ENCODE data around the gene PASK. TPM values are rescaled to one million over a fixed set of nuclear protein-coding genes. Genes with fewer than 3 reads are reported as not detected.

The PASK gene
- total RNA-seq, 1 experiment from 2014 or later = 51.6 TPM

GRCh38 chr2:241080405-241081189, 68.7 kb downstream of the PASK start:
- ATAC-seq (no peak), DNase-seq (ENCODE audit: low read depth, low spot score) (no peak)
- CTCF ChIA-PET = interaction anchor here (0.6 kb wide), 1 partner anchor 71 kb away, joined by 3 read pairs; no protein-coding TSS in a partner anchor
- BruUV-seq (replicated peaks) = no TSS peak
- H3K27me3 ChIP-seq (ENCODE audit: control insufficient read depth, insufficient read depth, low read length) = no peaks in the 10 kb centered on the region
- intact Hi-C loops (cut with micrococcal nuclease; ENCODE audit: unreplicated experiment) = no loop called here
- POLR2A ChIA-PET = no interaction called here
- H3K4me3 ChIP-seq (ENCODE audit: low read depth in 2 of 2, low read length in 2 of 2) = no peak overlapping the region
- H3K27ac ChIP-seq (ENCODE audit: low read length) = no peak overlapping the region
- no peaks in the 10 kb centered on the region for H3K4me1 ChIP-seq (ENCODE audit: control insufficient read depth, insufficient read depth, low read length)
- TF ChIP-seq TCF7L2 (IDR thresholded peaks at IDR 0.05; ENCODE audit: low read depth, low read length) (no peak), SIN3A (IDR thresholded peaks at IDR 0.05; ENCODE audit: borderline replicate concordance, insufficient read depth, low read depth, low read length) (no peak), REST (IDR thresholded peaks at IDR 0.05; ENCODE audit: insufficient read depth in 1 of 2, low read depth in 2 of 2, low read length in 1 of 2) (no peak), POLR2AphosphoS5 (IDR thresholded peaks at IDR 0.05; ENCODE audit: low read depth, low read length) (no peak), CTCF (IDR thresholded peaks at IDR 0.05) (no peak)
- H3K9me3 ChIP-seq (ENCODE audit: control insufficient read depth, insufficient read depth, low read depth, low read length) = no peaks in the 10 kb centered on the region
- in situ Hi-C loops (cut with HindIII; ENCODE audit: low pct_unique_long_range_greater_than_20kb, low sequenced_read_pairs) = no loop called here
- H3K36me3 ChIP-seq (ENCODE audit: control insufficient read depth, insufficient read depth, low read length) = no peaks in the 10 kb centered on the region

- no peak for TF ChIP-seq REST (IDR thresholded peaks at IDR 0.05; ENCODE audit: insufficient read depth in 1 of 2, low read depth in 2 of 2, low read length in 1 of 2)
- no peak for TF ChIP-seq TCF7L2 (IDR thresholded peaks at IDR 0.05; ENCODE audit: low read depth, low read length)
- no peak for TF ChIP-seq SIN3A (IDR thresholded peaks at IDR 0.05; ENCODE audit: borderline replicate concordance, insufficient read depth, low read depth, low read length)
- TF ChIP-seq CTCF (IDR thresholded peaks at IDR 0.05) = no peak
- TF ChIP-seq POLR2AphosphoS5 (IDR thresholded peaks at IDR 0.05; ENCODE audit: low read depth, low read length) = no peak
- Histone ChIP-seq H3K27ac (ENCODE audit: low read length) (no peak overlapping the region), H3K36me3 (ENCODE audit: control insufficient read depth, insufficient read depth, low read length) (no peaks in the 10 kb centered on the region), H3K4me1 (ENCODE audit: control insufficient read depth, insufficient read depth, low read length) (no peaks in the 10 kb centered on the region), H3K9me3 (ENCODE audit: control insufficient read depth, insufficient read depth, low read depth, low read length) (no peaks in the 10 kb centered on the region), H3K27me3 (ENCODE audit: control insufficient read depth, insufficient read depth, low read length) (no peaks in the 10 kb centered on the region), H3K4me3 (ENCODE audit: low read depth in 2 of 2, low read length in 2 of 2) (no peak overlapping the region)
- intact Hi-C loops (cut with micrococcal nuclease; ENCODE audit: unreplicated experiment) (no loop called here), in situ Hi-C loops (cut with HindIII; ENCODE audit: low pct_unique_long_range_greater_than_20kb, low sequenced_read_pairs) (no loop called here)
- no peak for ATAC-seq
- CTCF ChIA-PET = no interaction called here
- BruUV-seq (replicated peaks) = no TSS peak
- DNase-seq (ENCODE audit: low read depth, low spot score) = no peak
- POLR2A ChIA-PET = no interaction called here
Measured at GRCh38 chr2:241074901-241075540, 74.3 kb downstream of the PASK start.
